ENCODE measurements around the gene RPS6KA5.

RPS6KA5 gene

DNA sequence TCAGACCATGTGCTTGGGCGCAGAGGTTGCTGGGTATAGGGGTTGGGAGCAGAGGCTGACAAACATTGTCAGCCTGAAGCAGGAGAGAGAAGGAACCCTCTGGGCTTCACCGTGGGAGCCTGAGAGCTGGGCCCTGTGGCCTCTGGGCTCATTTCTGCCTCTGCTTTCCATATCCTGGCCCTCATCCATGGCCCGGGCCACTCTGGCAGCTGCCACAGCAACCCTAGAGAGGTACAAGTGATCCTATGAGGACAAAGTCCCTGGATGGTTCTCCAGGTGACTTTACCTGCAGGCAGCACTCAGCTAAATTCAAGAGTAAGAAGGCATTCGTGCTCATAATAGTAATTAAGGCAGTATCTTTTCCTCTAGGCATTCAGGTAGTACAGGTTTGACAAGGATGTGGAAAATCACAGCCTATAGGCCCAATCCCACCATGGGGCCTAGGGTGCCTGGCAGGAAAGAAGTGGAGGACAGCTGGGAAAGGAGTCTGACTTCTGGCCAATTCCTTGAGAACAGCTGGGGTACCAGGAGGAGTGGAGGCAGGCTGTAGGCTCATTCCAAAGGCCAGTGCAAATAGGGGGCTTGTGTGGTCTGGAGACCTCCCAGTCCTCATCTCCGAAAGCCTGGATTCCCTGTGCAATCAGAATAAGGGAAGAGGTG, 240.6 kb downstream of the RPS6KA5 start:
- no peak overlapping the region for H3K4me3 ChIP-seq (ENCODE audit: low read length)
- H3K9me3 ChIP-seq (ENCODE audit: control insufficient read depth, low read depth, low read length) = no peaks in the 10 kb centered on the region
- peaks cover 7% of the 10 kb centered on the region for H3K4me1 ChIP-seq (ENCODE audit: control insufficient read depth, low read depth, low read length)
- H3K36me3 ChIP-seq (ENCODE audit: control insufficient read depth, low read depth, low read length) = no peaks in the 10 kb centered on the region
- H3K9ac ChIP-seq (ENCODE audit: low read length) = no peak overlapping the region
- peaks cover 14% of the 10 kb centered on the region for H3K27me3 ChIP-seq (ENCODE audit: control insufficient read depth, insufficient read depth, low read length)
- no peak overlapping the region for H3K27ac ChIP-seq (ENCODE audit: low read length)

DNA sequence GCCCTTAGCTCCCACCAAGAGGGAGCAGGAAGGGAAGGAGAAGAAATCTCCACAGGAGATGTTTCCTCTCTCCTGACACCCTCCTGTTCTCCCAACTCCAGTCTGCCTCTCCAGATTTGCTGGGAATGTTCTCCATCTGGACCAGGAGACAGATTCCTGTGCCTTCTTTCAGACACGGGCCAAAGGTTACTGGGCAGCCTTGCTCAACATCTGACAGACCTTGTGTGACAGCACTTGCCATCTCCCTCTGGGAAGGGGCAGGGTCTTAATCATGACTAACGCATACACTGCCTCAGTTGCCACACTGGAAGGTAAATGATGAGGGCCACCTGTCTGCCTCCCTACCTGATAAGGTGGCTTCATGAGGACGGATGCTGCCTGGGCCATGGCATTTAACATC, 241.7 kb downstream of the RPS6KA5 start:
- Histone ChIP-seq H3K4me3 (ENCODE audit: low read length) (no peak overlapping the region), H3K9me3 (ENCODE audit: control insufficient read depth, low read depth, low read length) (no peaks in the 10 kb centered on the region), H3K4me1 (ENCODE audit: control insufficient read depth, low read depth, low read length) (peaks cover 7% of the 10 kb centered on the region), H3K27me3 (ENCODE audit: control insufficient read depth, insufficient read depth, low read length) (peaks cover 19% of the 10 kb centered on the region), H3K36me3 (ENCODE audit: control insufficient read depth, low read depth, low read length) (no peaks in the 10 kb centered on the region), H3K9ac (ENCODE audit: low read length) (no peak overlapping the region), H3K27ac (ENCODE audit: low read length) (no peak overlapping the region)

GRCh38 chr14:90816681-90817436, 243.6 kb downstream of the RPS6KA5 start:
- Histone ChIP-seq H3K9me3 (ENCODE audit: control insufficient read depth, low read depth, low read length) (no peaks in the 10 kb centered on the region), H3K4me1 (ENCODE audit: control insufficient read depth, low read depth, low read length) (peaks cover 7% of the 10 kb centered on the region), H3K9ac (ENCODE audit: low read length) (no peak overlapping the region), H3K4me3 (ENCODE audit: low read length) (peak overlapping the region; percentile 32), H3K27ac (ENCODE audit: low read length) (no peak overlapping the region), H3K27me3 (ENCODE audit: control insufficient read depth, insufficient read depth, low read length) (peaks cover 19% of the 10 kb centered on the region), H3K36me3 (ENCODE audit: control insufficient read depth, low read depth, low read length) (no peaks in the 10 kb centered on the region)

DNA sequence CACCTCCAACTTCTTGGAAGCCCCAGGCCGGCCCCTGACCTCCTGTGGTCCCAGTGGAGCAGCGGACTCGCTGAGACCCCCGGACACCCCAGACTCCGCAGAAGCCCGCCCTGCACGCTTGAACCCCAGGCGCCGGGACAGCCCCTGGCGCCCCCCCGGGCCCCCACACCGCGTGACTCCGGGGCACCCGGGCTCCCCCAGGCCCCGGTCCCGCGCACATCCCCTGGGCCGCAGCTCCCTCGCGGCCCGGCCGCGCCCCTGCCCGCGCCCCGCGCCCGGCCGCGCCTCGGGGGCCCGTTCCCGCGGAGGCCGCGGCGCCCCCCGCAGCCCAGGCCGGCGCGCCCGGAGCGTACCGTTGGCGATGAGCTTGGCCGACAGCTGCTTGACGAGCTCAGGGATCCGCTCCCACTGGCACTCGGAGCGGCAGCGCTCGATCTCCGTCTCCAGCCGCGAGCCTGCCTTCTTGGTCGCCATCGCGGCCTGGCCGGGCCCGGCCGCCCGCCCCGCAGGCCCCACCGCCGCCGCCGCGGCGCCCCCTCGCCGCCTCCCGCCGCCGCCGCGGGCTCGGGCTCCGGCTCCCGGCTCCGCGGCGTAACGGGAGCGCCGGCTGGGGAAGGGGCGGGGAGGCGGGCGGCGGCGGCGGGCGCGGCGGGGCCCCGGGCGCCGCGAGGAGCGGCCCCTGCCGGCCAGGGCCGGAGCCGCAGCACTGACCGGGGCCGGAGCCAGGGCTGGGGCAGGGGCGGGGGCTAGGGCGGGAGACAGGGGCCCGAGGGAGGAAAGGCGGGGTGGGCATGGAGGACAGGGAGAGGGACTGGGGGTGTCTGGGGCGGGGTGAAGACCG, 244.4 kb downstream of the RPS6KA5 start, which contains the start of gene TTC7B:
Gene TTC7B, minus strand, starts transcription at position 609 of the 841 bp plus-strand sequence. Its CDS starts 135 bp downstream, at position 474.
- no peak within 1 kb of the TSS for H3K27ac ChIP-seq (ENCODE audit: low read length)
- peak within 1 kb of the TSS; percentile 69 for H3K4me3 ChIP-seq (ENCODE audit: low read length)
- no peak within 1 kb of the TSS for H3K9ac ChIP-seq (ENCODE audit: low read length)
- H3K4me1 ChIP-seq (ENCODE audit: control insufficient read depth, low read depth, low read length) = peaks cover 7% of the 10 kb centered on the region
- H3K27me3 ChIP-seq (ENCODE audit: control insufficient read depth, insufficient read depth, low read length) = peaks cover 19% of the 10 kb centered on the region
- no peaks in the 10 kb centered on the region for H3K36me3 ChIP-seq (ENCODE audit: control insufficient read depth, low read depth, low read length)
- no peaks in the 10 kb centered on the region for H3K9me3 ChIP-seq (ENCODE audit: control insufficient read depth, low read depth, low read length)

DNA sequence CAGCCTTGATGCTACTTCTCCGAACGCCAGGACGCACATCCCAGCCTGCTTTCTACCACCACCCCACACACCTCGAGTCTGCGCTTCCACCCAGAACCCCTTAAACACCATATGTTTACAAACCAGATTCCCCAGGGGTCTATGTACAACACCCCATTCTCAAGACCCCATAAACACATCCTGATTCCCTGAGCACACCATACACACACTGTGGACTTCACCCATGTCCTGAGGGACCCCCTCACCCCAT, 244.9 kb downstream of the RPS6KA5 start:
- peaks cover 7% of the 10 kb centered on the region for H3K4me1 ChIP-seq (ENCODE audit: control insufficient read depth, low read depth, low read length)
- H3K9me3 ChIP-seq (ENCODE audit: control insufficient read depth, low read depth, low read length) = no peaks in the 10 kb centered on the region
- H3K27ac ChIP-seq (ENCODE audit: low read length) = no peak overlapping the region
- H3K36me3 ChIP-seq (ENCODE audit: control insufficient read depth, low read depth, low read length) = no peaks in the 10 kb centered on the region
- H3K4me3 ChIP-seq (ENCODE audit: low read length) = peak overlapping the region; percentile 69
- no peak overlapping the region for H3K9ac ChIP-seq (ENCODE audit: low read length)
- H3K27me3 ChIP-seq (ENCODE audit: control insufficient read depth, insufficient read depth, low read length) = peaks cover 19% of the 10 kb centered on the region

- Histone ChIP-seq H3K27ac (ENCODE audit: low read length) (no peak overlapping the region), H3K9ac (ENCODE audit: low read length) (no peak overlapping the region), H3K27me3 (ENCODE audit: control insufficient read depth, insufficient read depth, low read length) (peaks cover 19% of the 10 kb centered on the region), H3K4me1 (ENCODE audit: control insufficient read depth, low read depth, low read length) (peaks cover 7% of the 10 kb centered on the region), H3K36me3 (ENCODE audit: control insufficient read depth, low read depth, low read length) (no peaks in the 10 kb centered on the region), H3K4me3 (ENCODE audit: low read length) (peak overlapping the region; percentile 69), H3K9me3 (ENCODE audit: control insufficient read depth, low read depth, low read length) (no peaks in the 10 kb centered on the region)
Observed at GRCh38 chr14:90814806-90815571, 245.5 kb downstream of the RPS6KA5 start.

DNA sequence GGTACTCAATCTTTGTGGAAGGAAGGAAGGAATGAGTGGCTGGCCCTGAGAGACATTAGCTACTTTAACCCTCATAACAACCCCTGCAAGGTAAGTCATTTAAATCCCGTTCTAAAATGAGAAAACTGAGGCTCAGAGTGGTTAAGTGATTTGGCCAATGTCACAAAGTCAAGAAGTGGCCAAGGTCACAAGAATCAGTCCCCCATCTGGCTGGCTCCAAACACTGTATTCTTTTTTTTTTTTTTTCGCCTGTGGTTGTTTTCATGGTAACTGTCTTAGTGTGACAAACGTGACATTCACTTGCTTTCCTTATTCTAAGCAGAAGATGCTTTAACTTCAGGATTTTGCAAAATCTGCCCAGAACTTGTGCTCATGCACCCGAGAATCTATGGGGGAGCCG, 247.0 kb downstream of the RPS6KA5 start:
- H3K36me3 ChIP-seq (ENCODE audit: control insufficient read depth, low read depth, low read length) = no peaks in the 10 kb centered on the region
- H3K4me1 ChIP-seq (ENCODE audit: control insufficient read depth, low read depth, low read length) = peaks cover 7% of the 10 kb centered on the region
- no peaks in the 10 kb centered on the region for H3K9me3 ChIP-seq (ENCODE audit: control insufficient read depth, low read depth, low read length)
- peaks cover 19% of the 10 kb centered on the region for H3K27me3 ChIP-seq (ENCODE audit: control insufficient read depth, insufficient read depth, low read length)
- no peak overlapping the region for H3K27ac ChIP-seq (ENCODE audit: low read length)
- no peak overlapping the region for H3K4me3 ChIP-seq (ENCODE audit: low read length)
- no peak overlapping the region for H3K9ac ChIP-seq (ENCODE audit: low read length)

GRCh38 chr14:90812109-90812508, 248.3 kb downstream of the RPS6KA5 start:
- Histone ChIP-seq H3K4me3 (ENCODE audit: low read length) (no peak overlapping the region), H3K9me3 (ENCODE audit: control insufficient read depth, low read depth, low read length) (no peaks in the 10 kb centered on the region), H3K36me3 (ENCODE audit: control insufficient read depth, low read depth, low read length) (no peaks in the 10 kb centered on the region), H3K9ac (ENCODE audit: low read length) (no peak overlapping the region), H3K4me1 (ENCODE audit: control insufficient read depth, low read depth, low read length) (peaks cover 7% of the 10 kb centered on the region), H3K27me3 (ENCODE audit: control insufficient read depth, insufficient read depth, low read length) (peaks cover 15% of the 10 kb centered on the region), H3K27ac (ENCODE audit: low read length) (no peak overlapping the region)

GRCh38 chr14:90811641-90812040, 248.8 kb downstream of the RPS6KA5 start:
- no peaks in the 10 kb centered on the region for H3K9me3 ChIP-seq (ENCODE audit: control insufficient read depth, low read depth, low read length)
- no peak overlapping the region for H3K9ac ChIP-seq (ENCODE audit: low read length)
- peaks cover 13% of the 10 kb centered on the region for H3K27me3 ChIP-seq (ENCODE audit: control insufficient read depth, insufficient read depth, low read length)
- H3K27ac ChIP-seq (ENCODE audit: low read length) = no peak overlapping the region
- H3K4me3 ChIP-seq (ENCODE audit: low read length) = no peak overlapping the region
- no peaks in the 10 kb centered on the region for H3K36me3 ChIP-seq (ENCODE audit: control insufficient read depth, low read depth, low read length)
- peaks cover 7% of the 10 kb centered on the region for H3K4me1 ChIP-seq (ENCODE audit: control insufficient read depth, low read depth, low read length)

- peaks cover 13% of the 10 kb centered on the region for H3K27me3 ChIP-seq (ENCODE audit: control insufficient read depth, insufficient read depth, low read length)
- peaks cover 7% of the 10 kb centered on the region for H3K4me1 ChIP-seq (ENCODE audit: control insufficient read depth, low read depth, low read length)
- no peaks in the 10 kb centered on the region for H3K36me3 ChIP-seq (ENCODE audit: control insufficient read depth, low read depth, low read length)
- H3K27ac ChIP-seq (ENCODE audit: low read length) = no peak overlapping the region
- H3K9ac ChIP-seq (ENCODE audit: low read length) = no peak overlapping the region
- no peaks in the 10 kb centered on the region for H3K9me3 ChIP-seq (ENCODE audit: control insufficient read depth, low read depth, low read length)
- no peak overlapping the region for H3K4me3 ChIP-seq (ENCODE audit: low read length)
Observed at GRCh38 chr14:90810806-90811205, 249.6 kb downstream of the RPS6KA5 start.
